Upper lobe of left lung (tissue), 6 donors: ENCODE data around the gene DGKB. TPM values are rescaled to one million over a fixed set of nuclear protein-coding genes. Genes with fewer than 3 reads are reported as not detected.

Source experiments
- ATAC-seq, 2 donors: fragments of 200-7000 bp; cut with Tn5 transposase; one replicate each; pipeline ENCODE4 v1.9.1; 2022; ENCODE audit warnings: mild to moderate bottlenecking in 2 of 2, moderate library complexity in 2 of 2; ENCODE audit not compliant: low FRiP score in 2 of 2
- DNase-seq, 2 donors: peaks; one replicate each; pipeline ENCODE4 v3.0.0-alpha.2; 2019 to 2020
- H3K27ac ChIP-seq, 4 donors: fragments of 200-600 bp; sonication (generic); one replicate each; pipeline ENCODE4 v1.5.1; 2016 to 2019
- H3K27me3 ChIP-seq, 4 donors: fragments of 200-600 bp; sonication (generic); one replicate each; pipeline ENCODE4 v1.5.1; 2017 to 2019
- H3K36me3 ChIP-seq, 4 donors: fragments of 200-600 bp; sonication (generic); one replicate each; pipeline ENCODE4 v1.5.1; 2016 to 2019
- H3K4me1 ChIP-seq, 4 donors: fragments of 200-600 bp; sonication (generic); one replicate each; pipeline ENCODE4 v1.5.1; 2018 to 2019
- H3K4me3 ChIP-seq, 4 donors: fragments of 200-600 bp; sonication (generic); one replicate each; pipeline ENCODE4 v1.5.1; 2017 to 2019; ENCODE audit warnings: mild to moderate bottlenecking in 2 of 4, moderate library complexity in 1 of 4
- H3K9me3 ChIP-seq, 4 donors: fragments of 200-600 bp; sonication (generic); one replicate each; pipeline ENCODE4 v1.5.1; 2018 to 2019
- CTCF ChIP-seq, 6 experiments: fragments of 450-650 bp in 4 of 6; fragments of 200-600 bp in 2 of 6; sonication (generic) in 2 of 6; IDR thresholded peaks; one replicate each; pipeline ENCODE4 v1.5.1; 2016 to 2019; ENCODE audit warnings: antibody characterized with exemption in 6 of 6
- EP300 ChIP-seq, 4 donors: sonication (generic); formaldehyde crosslinking; IDR thresholded peaks; one replicate each; pipeline ENCODE4 v1.5.1; 2017; ENCODE audit warnings: antibody characterized with exemption in 4 of 4, control low read depth in 2 of 4
- POLR2A ChIP-seq, 4 donors: fragments of 450-650 bp; IDR thresholded peaks; one replicate each; pipeline ENCODE4 v1.5.1; 2016 to 2017; ENCODE audit warnings: antibody characterized with exemption in 4 of 4, mild to moderate bottlenecking in 2 of 4
- POLR2AphosphoS5 ChIP-seq, 2 donors: sonication (generic); formaldehyde crosslinking; IDR thresholded peaks; one replicate each; pipeline ENCODE4 v1.5.1; 2017; ENCODE audit warnings: antibody characterized with exemption in 2 of 2
- WGBS, 2 donors: methylation state at CpG; one replicate each; pipeline ENCODE4 v1.1.5; 2017 to 2018; 5-methylcytosine and 5-hydroxymethylcytosine counted together
- total RNA-seq, 6 donors: library from RNA; depleted of rRNA in 4 of 6; stranded (reverse); fragments of >200 nt in 4 of 6; gene quantifications; one replicate each; pipeline versions ENCODE4 v1.1.0 to v1.2.1, GENCODE V29; 2016 to 2021
- donor health status: DM: no; HTN: no; CAD: no; lungs with moderate emphysema.
- donor health status: DM: no; HTN: yes; CAD: no; lungs with severe emphysema.

The DGKB gene
- total RNA-seq, 6 donors from 2014 or later = 0.09 to 0.30 (median 0.30) TPM; not detected in 3

GRCh38 chr7:14759785-14760184, 142.8 kb downstream of the DGKB start:
- TF ChIP-seq POLR2AphosphoS5 (IDR thresholded peaks at IDR 0.05) (no peak), EP300 (IDR thresholded peaks at IDR 0.05) (no peak), POLR2A (IDR thresholded peaks at IDR 0.05) (no peak), CTCF (IDR thresholded peaks at IDR 0.05) (no peak)
- Histone ChIP-seq H3K9me3 (no peaks in the 10 kb centered on the region), H3K4me3 (no peak overlapping the region), H3K36me3 (no peaks in the 10 kb centered on the region), H3K27ac (no peak overlapping the region), H3K4me1 (no peaks in the 10 kb centered on the region), H3K27me3 (no peaks in the 10 kb centered on the region)
- 88 to 89% methylated on average over 5 of the region's 5 CpGs for WGBS, 2 donors
- ATAC-seq = no peak
- no peak for DNase-seq

GRCh38 chr7:14754631-14755030, 147.9 kb downstream of the DGKB start:
- no peaks in the 10 kb centered on the region for H3K9me3 ChIP-seq
- H3K27me3 ChIP-seq = no peaks in the 10 kb centered on the region
- no peak overlapping the region for H3K27ac ChIP-seq
- ATAC-seq (no peak), DNase-seq (no peak)
- TF ChIP-seq POLR2A (IDR thresholded peaks at IDR 0.05) (no peak), CTCF (IDR thresholded peaks at IDR 0.05) (no peak), POLR2AphosphoS5 (IDR thresholded peaks at IDR 0.05) (no peak), EP300 (IDR thresholded peaks at IDR 0.05) (no peak)
- H3K36me3 ChIP-seq = no peaks in the 10 kb centered on the region
- no peak overlapping the region for H3K4me3 ChIP-seq
- H3K4me1 ChIP-seq = no peaks in the 10 kb centered on the region
- WGBS, 2 donors = 13 to 25% methylated on average over 1 of the region's 1 CpG

GRCh38 chr7:14752301-14752700, 150.2 kb downstream of the DGKB start:
- 85 to 95% methylated on average over 3 of the region's 3 CpGs for WGBS, 2 donors
- Histone ChIP-seq H3K27ac (no peak overlapping the region), H3K9me3 (no peaks in the 10 kb centered on the region), H3K4me3 (no peak overlapping the region), H3K27me3 (no peaks in the 10 kb centered on the region), H3K36me3 (no peaks in the 10 kb centered on the region), H3K4me1 (no peaks in the 10 kb centered on the region)
- DNase-seq (no peak), ATAC-seq (no peak)
- TF ChIP-seq CTCF (IDR thresholded peaks at IDR 0.05) = no peak
- TF ChIP-seq POLR2A (IDR thresholded peaks at IDR 0.05) = no peak
- TF ChIP-seq POLR2AphosphoS5 (IDR thresholded peaks at IDR 0.05) = no peak
- no peak for TF ChIP-seq EP300 (IDR thresholded peaks at IDR 0.05)

GRCh38 chr7:14751461-14751860, 151.1 kb downstream of the DGKB start:
- H3K9me3 ChIP-seq = no peaks in the 10 kb centered on the region
- no peak overlapping the region for H3K27ac ChIP-seq
- WGBS, 2 donors = 56 to 64% methylated on average over 1 of the region's 1 CpG
- ATAC-seq (no peak), DNase-seq (no peak)
- no peaks in the 10 kb centered on the region for H3K36me3 ChIP-seq
- no peak overlapping the region for H3K4me3 ChIP-seq
- no peaks in the 10 kb centered on the region for H3K4me1 ChIP-seq
- no peaks in the 10 kb centered on the region for H3K27me3 ChIP-seq
- TF ChIP-seq POLR2AphosphoS5 (IDR thresholded peaks at IDR 0.05) (no peak), EP300 (IDR thresholded peaks at IDR 0.05) (no peak), POLR2A (IDR thresholded peaks at IDR 0.05) (no peak), CTCF (IDR thresholded peaks at IDR 0.05) (no peak)

- Histone ChIP-seq H3K36me3 (no peaks in the 10 kb centered on the region), H3K4me1 (no peaks in the 10 kb centered on the region), H3K27me3 (no peaks in the 10 kb centered on the region), H3K9me3 (peaks cover 0 to 4% (median 2%) of the 10 kb centered on the region in 4 donors), H3K4me3 (no peak overlapping the region), H3K27ac (no peak overlapping the region)
- peak in 1 of 2 donors; percentile 31 for ATAC-seq
- TF ChIP-seq POLR2AphosphoS5 (IDR thresholded peaks at IDR 0.05) (no peak), EP300 (IDR thresholded peaks at IDR 0.05) (no peak), CTCF (IDR thresholded peaks at IDR 0.05) (no peak), POLR2A (IDR thresholded peaks at IDR 0.05) (no peak)
- DNase-seq = no peak
Observed at GRCh38 chr7:14748461-14748860, 154.1 kb downstream of the DGKB start.
